CD1c-positive myeloid dendritic cell (primary cell): ENCODE results near the gene S1PR2.
A peak's percentile ranks its signal among the peaks of the same experiment; 100 is the strongest.
"Not testable (repeated sequence)": the region's sequence is repeated elsewhere in the genome, so short reads cannot be mapped to it uniquely, and the experiment has no call there.

Experiments
- DNase-seq: peaks from one replicate; pipeline ENCODE4 v3.0.0-alpha.2; 2016; ENCODE audit errors: extremely low spot score

The S1PR2 gene

GRCh38 chr19:10254244-10254643 lies 23.1 kb upstream of the S1PR2 start:
- DNase-seq = no peak

- DNase-seq = no peak
Measured at GRCh38 chr19:10252707-10253106, 21.6 kb upstream of the S1PR2 start.

GRCh38 chr19:10251792-10252694 lies 20.9 kb upstream of the S1PR2 start, which contains the start of gene MRPL4:
MRPL4 (plus strand) TSS chr19:10252214; CDS start chr19:10252254, 40 bp downstream.
- peak; percentile 98 for DNase-seq

DNA sequence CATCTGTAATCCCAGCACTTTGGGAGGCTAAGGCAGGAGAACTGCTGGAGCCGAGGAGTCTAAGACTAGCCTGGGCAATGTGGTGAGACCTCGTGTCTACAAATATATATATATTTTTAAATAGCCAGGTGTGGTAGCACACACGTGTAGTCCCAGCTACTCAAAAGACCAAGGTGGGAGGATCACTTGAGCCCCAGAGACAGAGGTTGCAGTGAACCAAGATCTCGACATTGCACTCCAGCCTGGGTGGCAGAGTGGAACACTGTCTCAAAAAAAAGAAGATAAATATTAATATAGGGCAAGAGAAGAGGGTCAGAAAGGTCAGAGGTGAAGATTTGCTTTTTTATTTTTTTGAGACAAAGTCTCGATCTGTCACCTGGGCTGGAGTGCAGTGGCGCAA lies 15.4 kb upstream of the S1PR2 start:
- DNase-seq = no peak

DNA sequence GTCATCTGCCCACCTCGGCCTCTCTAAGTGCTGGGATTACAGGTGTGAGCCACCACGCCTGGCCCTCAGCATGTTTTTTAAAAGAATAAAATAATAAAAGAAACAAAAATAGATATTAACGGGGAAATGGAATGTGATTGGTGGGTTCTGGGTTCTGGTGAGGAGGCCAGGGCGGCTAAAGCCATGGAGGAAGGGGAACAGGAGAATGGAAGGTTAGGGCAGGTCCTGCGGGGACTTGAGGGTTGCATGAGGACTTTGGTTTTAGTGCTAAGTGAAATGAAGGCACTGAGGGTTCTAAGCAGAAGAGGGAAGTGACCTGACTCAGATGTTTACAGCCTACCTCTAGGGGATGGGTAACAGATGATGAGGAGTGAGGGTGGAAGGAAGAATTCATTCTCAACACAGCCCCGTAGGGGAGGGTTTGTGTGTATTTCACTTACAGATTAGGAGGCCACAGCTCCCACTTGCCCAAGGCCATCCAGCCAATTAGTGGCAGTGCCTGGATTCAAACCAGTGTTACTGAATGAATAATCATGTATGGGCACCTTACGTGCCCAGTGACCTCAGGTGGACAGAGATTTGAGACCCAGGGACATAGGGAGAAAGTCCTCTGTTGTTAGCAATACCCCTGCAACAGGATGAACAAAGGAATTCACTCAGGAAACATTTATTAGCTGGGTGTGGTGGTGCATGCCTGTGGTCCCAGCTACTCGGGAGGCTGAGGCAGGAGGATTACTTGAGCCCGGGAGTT lies 14.2 kb upstream of the S1PR2 start:
- no peak for DNase-seq

- DNase-seq = no peak
Measured at GRCh38 chr19:10243606-10244005, 12.5 kb upstream of the S1PR2 start.

DNA sequence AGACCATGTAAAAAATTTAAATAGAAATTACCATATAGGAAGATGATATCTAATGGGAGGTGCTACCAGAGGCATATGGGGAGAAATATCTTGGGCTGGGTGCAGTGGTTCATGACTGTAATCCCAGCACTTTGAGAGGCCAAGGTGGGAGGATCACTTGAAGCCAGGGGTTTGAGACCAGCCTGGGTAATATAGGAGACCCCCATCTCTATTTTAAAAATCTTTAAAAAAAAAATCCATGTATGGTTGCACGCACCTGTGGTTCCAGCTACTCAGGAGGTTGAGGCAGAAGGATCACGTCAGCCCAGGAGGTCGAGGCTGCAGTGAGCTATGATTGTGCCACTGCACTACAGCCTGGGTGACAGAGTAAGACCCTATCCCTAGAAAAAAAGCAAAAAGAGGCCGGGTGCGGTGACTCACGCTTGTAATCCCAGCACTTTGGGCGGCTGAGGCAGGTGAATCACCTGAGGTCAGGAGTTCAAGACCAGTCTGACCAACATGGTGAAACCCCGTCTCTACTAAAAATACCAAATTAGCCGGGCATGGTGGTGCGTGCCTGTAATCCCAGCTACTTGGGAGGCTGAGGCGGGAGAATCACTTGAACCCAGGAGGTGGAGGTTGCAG lies 10.8 kb upstream of the S1PR2 start:
- not testable (repeated sequence) for DNase-seq

- DNase-seq = peak; percentile 29
Measured at GRCh38 chr19:10238172-10238783, 7.1 kb upstream of the S1PR2 start.

DNA sequence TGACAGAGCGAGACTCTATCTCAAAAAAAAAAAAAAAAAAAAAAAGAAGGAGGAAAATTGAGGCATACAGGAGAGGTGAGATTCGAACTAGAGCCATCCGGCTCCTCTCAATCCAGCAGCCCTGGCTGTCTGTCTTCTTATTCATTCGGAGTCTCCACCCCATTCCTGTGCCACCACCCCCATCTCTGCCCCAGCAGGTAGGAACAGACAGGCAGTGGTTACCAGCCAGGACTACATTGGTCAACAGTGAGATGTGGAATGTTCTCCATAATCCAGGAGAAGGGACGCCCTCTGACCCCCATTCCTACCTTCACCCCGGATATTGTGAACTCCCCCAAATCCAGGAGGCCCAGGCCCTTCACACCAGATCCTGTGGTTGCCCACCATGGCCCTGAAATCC lies 6.6 kb upstream of the S1PR2 start:
- DNase-seq = no peak

- not testable (repeated sequence) for DNase-seq
Measured at GRCh38 chr19:10235409-10235808, 4.3 kb upstream of the S1PR2 start.

- DNase-seq = no peak
Measured at GRCh38 chr19:10235003-10235402, 3.9 kb upstream of the S1PR2 start.

DNA sequence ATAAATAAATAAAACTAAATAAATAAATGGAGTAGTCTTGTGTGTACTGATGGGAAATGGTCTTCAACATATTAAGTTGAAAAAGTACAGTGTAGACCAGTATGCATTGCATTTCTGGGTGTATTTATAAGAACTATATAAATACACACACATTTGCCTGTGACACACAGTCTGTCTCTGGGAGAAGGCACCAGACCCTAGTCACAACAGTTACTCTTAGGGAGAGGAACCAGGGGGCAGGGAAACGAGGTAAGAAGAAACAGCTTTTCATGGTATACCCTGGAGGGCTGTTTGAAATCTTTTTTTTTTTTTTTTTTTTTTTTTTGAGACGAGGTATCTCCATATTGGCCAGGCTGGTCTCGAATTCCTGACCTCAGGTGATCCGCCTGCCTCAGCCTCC lies 2.8 kb upstream of the S1PR2 start:
- DNase-seq = no peak

- DNase-seq = no peak
Measured at GRCh38 chr19:10231612-10232228, 589 bp upstream of the S1PR2 start.

GRCh38 chr19:10230173-10230860 lies 814 bp downstream of the S1PR2 start:
- DNase-seq = peak; percentile 49

DNA sequence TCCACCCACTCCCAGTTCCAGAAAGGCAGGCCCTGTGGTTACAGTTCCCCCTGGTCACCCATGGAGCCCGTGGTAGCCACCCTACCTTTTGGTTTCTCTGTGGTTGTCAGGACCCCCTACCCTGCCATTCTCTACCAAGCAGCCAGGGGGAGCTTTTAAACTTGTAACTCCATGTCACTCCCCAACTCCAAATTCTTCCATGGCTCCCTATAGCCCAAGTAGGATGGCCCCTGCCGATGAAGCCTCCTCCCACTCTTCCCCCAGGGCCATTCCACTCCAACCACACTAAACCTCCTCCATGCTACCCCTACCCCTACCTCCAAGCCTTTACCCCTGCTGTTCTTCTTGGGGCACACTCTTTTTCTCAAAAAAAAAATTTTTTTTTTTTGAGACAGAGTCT lies 2.2 kb downstream of the S1PR2 start:
- DNase-seq = peak; percentile 56

- DNase-seq = peak; percentile 54
Measured at GRCh38 chr19:10228393-10228792, 2.7 kb downstream of the S1PR2 start.

DNA sequence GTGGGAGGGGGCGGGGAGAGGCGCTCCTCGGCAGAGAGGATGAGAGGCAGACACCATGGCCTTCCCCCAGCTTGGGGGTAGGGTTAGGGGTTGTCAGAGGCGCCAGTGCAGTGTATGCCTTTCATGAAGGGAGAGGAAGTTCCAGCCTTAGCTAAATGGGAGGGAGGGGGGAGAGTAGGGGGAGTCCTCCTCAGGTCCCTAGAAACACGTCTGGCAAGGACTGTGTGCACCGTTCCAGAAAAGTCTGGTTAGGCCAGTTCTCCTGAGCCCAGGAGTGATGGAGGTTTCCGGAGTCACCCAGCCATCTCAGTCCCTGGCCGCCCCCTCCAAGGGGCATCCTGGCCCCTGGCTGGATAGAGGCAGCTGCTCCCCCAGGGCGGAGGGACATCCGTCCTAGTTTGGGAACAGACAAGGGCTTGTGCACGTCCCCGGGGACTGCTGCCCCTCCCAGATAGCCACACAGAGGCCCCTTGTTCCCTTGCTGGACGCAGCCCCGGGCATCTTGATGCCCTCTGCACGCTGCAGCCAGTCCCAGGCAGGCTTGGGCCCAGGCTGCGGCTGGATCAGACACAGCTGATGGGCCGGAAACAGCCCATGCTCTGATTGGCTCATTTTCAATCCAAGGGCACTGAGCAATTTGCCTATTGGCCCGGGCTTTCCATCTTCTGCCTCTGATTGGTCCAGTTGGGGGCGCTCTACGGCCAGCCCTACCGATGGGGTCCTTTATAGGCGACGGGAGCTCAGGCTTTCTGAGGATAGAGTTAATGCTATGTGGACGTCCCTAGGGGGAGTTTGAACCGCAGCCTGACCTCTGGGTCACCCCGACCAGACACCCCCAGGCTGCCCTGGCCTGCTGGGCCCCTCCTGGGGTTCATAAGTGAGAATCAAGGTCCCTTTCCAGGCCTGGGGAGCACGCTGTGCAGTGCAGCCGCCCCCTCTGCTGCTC lies 3.8 kb downstream of the S1PR2 start:
- DNase-seq = no peak

DNA sequence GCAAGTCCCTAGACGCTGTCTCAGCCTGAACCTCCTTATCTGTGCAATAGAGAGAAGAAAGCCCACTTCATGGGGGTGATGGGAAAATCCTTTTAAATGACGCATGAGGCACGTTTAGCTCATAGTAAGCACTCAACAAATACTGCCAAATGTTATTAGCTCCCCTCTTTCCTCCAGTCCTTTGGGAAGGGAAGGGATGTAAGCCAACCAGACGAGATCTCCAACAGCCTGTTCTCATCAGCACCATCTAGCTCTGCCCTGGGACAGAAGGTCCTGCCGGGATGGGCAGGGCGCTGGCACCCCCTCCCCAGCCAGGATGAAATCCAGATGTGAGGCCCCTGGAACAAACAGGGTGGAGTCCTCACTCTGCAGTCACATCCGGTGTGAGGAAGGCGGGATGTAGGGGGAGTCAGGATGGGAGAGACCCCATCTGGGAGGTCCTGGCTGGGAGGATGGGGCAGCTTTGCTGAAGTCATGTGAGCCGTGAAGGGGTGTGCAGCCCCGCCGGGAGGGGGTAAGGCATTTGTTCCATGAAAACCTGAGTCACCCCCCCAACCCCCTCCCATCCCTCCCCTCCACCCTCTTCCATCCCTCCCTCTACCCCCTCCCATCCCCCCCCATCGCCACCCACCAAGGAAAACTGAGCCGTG lies 4.6 kb downstream of the S1PR2 start:
- DNase-seq = no peak

DNA sequence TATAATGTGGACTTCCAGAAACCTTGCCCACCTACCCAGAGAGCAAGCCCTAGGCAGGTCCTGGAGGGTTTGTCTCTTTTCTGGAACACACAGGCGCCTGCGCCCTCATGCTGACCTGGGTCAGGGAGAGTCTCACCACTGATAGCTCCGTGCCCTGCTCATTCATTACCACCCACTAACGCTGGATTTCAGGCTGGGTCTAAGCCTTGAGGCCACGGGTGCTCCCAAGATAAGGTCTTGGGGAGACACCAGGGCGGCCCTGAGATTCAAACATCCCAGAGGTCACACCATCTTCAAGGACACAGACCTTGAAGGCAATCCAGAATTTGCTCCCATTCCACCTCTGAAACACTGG lies 5.1 kb downstream of the S1PR2 start:
- no peak for DNase-seq
